Measurements from ENCODE around the gene SELENOO. TPM values are rescaled to one million over a fixed set of nuclear protein-coding genes. Genes with fewer than 3 reads are reported as not detected.

Gene SELENOO
- total RNA-seq, 1 experiment from 2014 or later = 19.0 TPM

GRCh38 chr22:50173983-50174355 lies 26.8 kb upstream of the SELENOO start:
- Histone ChIP-seq H3K79me2 (ENCODE audit: insufficient read depth, low read length) (no peaks in the 10 kb centered on the region), H3K79me1 (ENCODE audit: insufficient read depth, low read depth, low read length, poor library complexity, severe bottlenecking) (no peaks in the 10 kb centered on the region), H2BK5ac (ENCODE audit: insufficient read length, low read length) (no peak overlapping the region), H2BK20ac (ENCODE audit: low read depth, low read length, poor library complexity, severe bottlenecking) (no peak overlapping the region), H4K5ac (ENCODE audit: insufficient read length, low read depth, low read length) (no peak overlapping the region), H3K18ac (ENCODE audit: insufficient read length, low read depth, low read length) (no peak overlapping the region), H4K8ac (replicated peaks; ENCODE audit: insufficient read length, low read depth, low read length) (no peak overlapping the region), H3K9me3 (ENCODE audit: control insufficient read depth, low read depth, low read length) (no peaks in the 10 kb centered on the region), H3K14ac (ENCODE audit: insufficient read depth, low read length) (no peak overlapping the region), H2AFZ (ENCODE audit: low read length) (no peak overlapping the region), H3K23ac (ENCODE audit: insufficient read length, low read depth, low read length) (no peak overlapping the region), H3K4me1 (ENCODE audit: insufficient read depth, low read length) (no peaks in the 10 kb centered on the region), H3K9ac (ENCODE audit: extremely low read depth, insufficient read length, low read length) (no peak overlapping the region), H3K4ac (ENCODE audit: low read depth, low read length) (no peak overlapping the region), H2AK5ac (ENCODE audit: insufficient read length, low read length) (no peak overlapping the region), H3K56ac (ENCODE audit: insufficient read length, low read depth, low read length) (no peak overlapping the region), H4K91ac (ENCODE audit: insufficient read length, low read depth, low read length) (no peak overlapping the region), H3T11ph (ENCODE audit: low read length) (no peak overlapping the region), H2BK12ac (ENCODE audit: insufficient read length, low read depth, low read length) (no peak overlapping the region), H3K27ac (ENCODE audit: insufficient read length, low read depth, low read length) (no peak overlapping the region), H2BK120ac (ENCODE audit: low read depth, low read length, poor library complexity, severe bottlenecking) (no peak overlapping the region), H3K23me2 (ENCODE audit: insufficient read length, low read depth, low read length, poor library complexity, severe bottlenecking) (peaks cover 5% of the 10 kb centered on the region), H3K4me2 (ENCODE audit: insufficient read depth, insufficient read length, low read length) (no peak overlapping the region), H3K27me3 (ENCODE audit: insufficient read depth, low read length) (peaks cover 3% of the 10 kb centered on the region; the same call in 1 of the 2 replicates), H2BK15ac (ENCODE audit: low read depth, low read length) (no peak overlapping the region), H4K20me1 (ENCODE audit: control insufficient read depth, insufficient read depth, insufficient read length) (no peaks in the 10 kb centered on the region)
- TF ChIP-seq CTCF (conservative IDR thresholded peaks at IDR 0.05) = no peak
- H3K27ac Mint-ChIP-seq = no peak overlapping the region
- peaks cover under 1 to 9% (median 4%) of the 10 kb centered on the region in 3 experiments; a peak in 4 of 7 replicates for H3K36me3 Mint-ChIP-seq (ENCODE audit: insufficient read depth in 1 of 3, low read depth in 3 of 3)
- H3K4me1 Mint-ChIP-seq = peaks cover 4 to 7% of the 10 kb centered on the region in 2 experiments
- H3K4me3 Mint-ChIP-seq = no peak overlapping the region
- no CpG with 5 or more reads among the region's 6 CpGs for WGBS (ENCODE audit: extremely low coverage, insufficient read length, low lambda C conversion rate)
- no peaks in the 10 kb centered on the region; a peak in 1 of 5 replicates for H3K9me3 Mint-ChIP-seq
- peaks cover 20% of the 10 kb centered on the region for H3K27me3 Mint-ChIP-seq (ENCODE audit: low read depth)
- DNase-seq = no peak

Measured in H9 (cell line).